ENCODE results near the gene SUGCT.

SUGCT gene

DNA sequence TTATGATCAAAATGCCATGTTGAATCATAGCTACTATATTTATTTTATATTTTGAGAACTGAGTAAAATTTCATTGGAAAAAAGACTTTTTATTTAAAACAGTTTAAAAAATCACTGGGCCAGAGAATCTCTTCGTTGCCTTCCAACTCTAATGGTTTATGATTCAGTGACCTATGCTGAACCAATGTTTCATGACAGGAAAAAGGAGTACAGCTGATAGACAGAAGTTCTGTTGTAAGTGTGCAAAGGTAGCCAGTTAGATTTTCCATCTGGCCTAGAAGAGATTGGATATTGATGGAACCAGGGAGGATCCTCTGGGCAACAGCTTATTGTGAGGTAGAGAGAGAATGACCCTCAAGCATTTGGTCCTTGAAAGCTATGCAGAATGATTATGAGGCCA lies 745.8 kb downstream of the SUGCT start:
- TF ChIP-seq POLR2AphosphoS5 (IDR thresholded peaks at IDR 0.05; ENCODE audit: low read depth, low read length) (no peak), SIN3A (IDR thresholded peaks at IDR 0.05; ENCODE audit: borderline replicate concordance, insufficient read depth, low read length) (no peak), FOXP2 (optimal IDR thresholded peaks at IDR 0.05; ENCODE audit: borderline replicate concordance, extremely low read depth, extremely low read length, insufficient read depth) (no peak), TAF1 (IDR thresholded peaks at IDR 0.05; ENCODE audit: borderline replicate concordance, insufficient read depth, low read length) (no peak)
- TF ChIP-seq, protein P1, sequence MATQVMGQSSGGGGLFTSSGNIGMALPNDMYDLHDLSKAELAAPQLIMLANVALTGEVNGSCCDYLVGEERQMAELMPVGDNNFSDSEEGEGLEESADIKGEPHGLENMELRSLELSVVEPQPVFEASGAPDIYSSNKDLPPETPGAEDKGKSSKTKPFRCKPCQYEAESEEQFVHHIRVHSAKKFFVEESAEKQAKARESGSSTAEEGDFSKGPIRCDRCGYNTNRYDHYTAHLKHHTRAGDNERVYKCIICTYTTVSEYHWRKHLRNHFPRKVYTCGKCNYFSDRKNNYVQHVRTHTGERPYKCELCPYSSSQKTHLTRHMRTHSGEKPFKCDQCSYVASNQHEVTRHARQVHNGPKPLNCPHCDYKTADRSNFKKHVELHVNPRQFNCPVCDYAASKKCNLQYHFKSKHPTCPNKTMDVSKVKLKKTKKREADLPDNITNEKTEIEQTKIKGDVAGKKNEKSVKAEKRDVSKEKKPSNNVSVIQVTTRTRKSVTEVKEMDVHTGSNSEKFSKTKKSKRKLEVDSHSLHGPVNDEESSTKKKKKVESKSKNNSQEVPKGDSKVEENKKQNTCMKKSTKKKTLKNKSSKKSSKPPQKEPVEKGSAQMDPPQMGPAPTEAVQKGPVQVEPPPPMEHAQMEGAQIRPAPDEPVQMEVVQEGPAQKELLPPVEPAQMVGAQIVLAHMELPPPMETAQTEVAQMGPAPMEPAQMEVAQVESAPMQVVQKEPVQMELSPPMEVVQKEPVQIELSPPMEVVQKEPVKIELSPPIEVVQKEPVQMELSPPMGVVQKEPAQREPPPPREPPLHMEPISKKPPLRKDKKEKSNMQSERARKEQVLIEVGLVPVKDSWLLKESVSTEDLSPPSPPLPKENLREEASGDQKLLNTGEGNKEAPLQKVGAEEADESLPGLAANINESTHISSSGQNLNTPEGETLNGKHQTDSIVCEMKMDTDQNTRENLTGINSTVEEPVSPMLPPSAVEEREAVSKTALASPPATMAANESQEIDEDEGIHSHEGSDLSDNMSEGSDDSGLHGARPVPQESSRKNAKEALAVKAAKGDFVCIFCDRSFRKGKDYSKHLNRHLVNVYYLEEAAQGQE (IDR thresholded peaks at IDR 0.05; ENCODE audit: insufficient read depth in 1 of 2, low read depth in 2 of 2, low read length in 2 of 2): no peak

DNA sequence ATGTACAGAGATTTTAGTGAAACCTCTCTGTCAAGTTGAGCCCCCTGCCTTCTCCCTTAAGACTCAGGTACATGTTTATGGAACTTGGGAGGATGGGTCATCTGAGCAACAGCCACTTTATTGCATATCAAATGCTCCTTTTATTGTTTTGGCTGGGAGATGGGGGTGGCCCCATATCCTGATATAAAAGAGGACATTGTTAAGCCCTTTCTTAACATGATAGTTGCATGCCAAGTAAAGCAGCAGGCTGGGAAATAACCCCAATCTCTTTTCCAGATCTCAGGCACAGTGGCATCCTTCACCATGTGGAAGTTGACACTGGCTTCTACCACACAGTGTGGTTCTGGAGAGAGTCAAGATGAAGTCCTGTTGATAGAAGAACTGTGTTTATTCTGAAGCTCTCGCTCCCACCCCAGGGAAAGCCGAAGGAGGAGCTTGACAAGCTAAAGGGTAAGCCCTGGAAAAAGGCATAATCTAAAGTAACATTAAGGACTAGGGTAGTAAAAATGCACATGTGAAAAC lies 746.7 kb downstream of the SUGCT start:
- no peak for TF ChIP-seq POLR2AphosphoS5 (IDR thresholded peaks at IDR 0.05; ENCODE audit: low read depth, low read length)
- TF ChIP-seq FOXP2 (optimal IDR thresholded peaks at IDR 0.05; ENCODE audit: borderline replicate concordance, extremely low read depth, extremely low read length, insufficient read depth): no peak

DNA sequence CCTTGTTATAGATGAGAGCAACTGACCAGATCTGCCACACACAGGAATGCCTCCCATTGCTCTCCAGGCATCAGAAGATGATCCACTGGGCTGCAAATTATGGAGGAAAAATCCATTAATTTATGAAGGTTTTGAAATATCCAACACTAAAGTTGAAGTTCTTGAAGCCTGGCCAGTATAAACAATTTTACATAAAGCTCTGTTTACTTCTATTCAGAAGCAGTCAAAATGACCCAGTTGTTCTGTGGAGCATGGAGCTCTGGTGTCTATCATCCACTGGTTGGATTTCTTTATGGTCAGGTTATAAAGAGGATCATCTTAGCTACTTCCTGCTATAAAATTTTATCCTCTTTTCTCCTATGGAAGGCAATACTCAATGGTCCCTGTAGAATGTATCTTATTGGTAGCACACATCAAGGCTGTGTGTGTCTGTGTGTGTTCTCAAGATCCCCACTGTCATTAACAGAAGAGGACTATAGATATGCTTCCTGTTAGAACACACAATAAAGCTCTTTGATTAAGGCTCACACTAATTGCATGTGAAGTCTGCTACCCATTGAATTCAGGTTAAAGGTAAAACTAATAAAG lies 747.4 kb downstream of the SUGCT start:
- TF ChIP-seq, protein P1 (IDR thresholded peaks at IDR 0.05; ENCODE audit: insufficient read depth in 1 of 2, low read depth in 2 of 2, low read length in 2 of 2): no peak
- TF ChIP-seq SIN3A (IDR thresholded peaks at IDR 0.05; ENCODE audit: borderline replicate concordance, insufficient read depth, low read length) (no peak), POLR2AphosphoS5 (IDR thresholded peaks at IDR 0.05; ENCODE audit: low read depth, low read length) (no peak), TAF1 (IDR thresholded peaks at IDR 0.05; ENCODE audit: borderline replicate concordance, insufficient read depth, low read length) (no peak), FOXP2 (optimal IDR thresholded peaks at IDR 0.05; ENCODE audit: borderline replicate concordance, extremely low read depth, extremely low read length, insufficient read depth) (no peak)

GRCh38 chr7:40883826-40884225 lies 749.0 kb downstream of the SUGCT start:
- no peak for TF ChIP-seq FOXP2 (optimal IDR thresholded peaks at IDR 0.05; ENCODE audit: borderline replicate concordance, extremely low read depth, extremely low read length, insufficient read depth)
- TF ChIP-seq, protein P1 (IDR thresholded peaks at IDR 0.05; ENCODE audit: insufficient read depth in 1 of 2, low read depth in 2 of 2, low read length in 2 of 2): no peak

DNA sequence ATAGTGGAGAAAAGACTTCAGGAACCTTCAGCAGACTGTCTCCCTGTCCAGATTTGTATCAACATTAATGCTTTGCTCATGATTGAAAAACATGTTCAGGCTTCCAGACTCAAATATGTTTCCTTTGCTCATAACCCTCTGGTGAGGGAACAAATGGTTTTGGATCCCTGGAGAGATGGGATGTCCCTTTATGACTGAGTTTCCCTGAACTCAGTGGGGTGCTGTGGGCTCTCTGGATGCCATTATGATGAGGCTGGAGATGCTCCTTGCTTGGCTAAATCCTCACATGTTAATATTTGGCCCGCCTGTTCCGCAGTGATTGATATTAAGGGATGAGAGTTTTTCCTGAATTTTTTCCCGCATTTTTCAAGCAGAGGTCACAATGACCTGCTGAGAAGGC lies 749.4 kb downstream of the SUGCT start:
- TF ChIP-seq SIN3A (IDR thresholded peaks at IDR 0.05; ENCODE audit: borderline replicate concordance, insufficient read depth, low read length) (no peak), TAF1 (IDR thresholded peaks at IDR 0.05; ENCODE audit: borderline replicate concordance, insufficient read depth, low read length) (no peak), FOXP2 (optimal IDR thresholded peaks at IDR 0.05; ENCODE audit: borderline replicate concordance, extremely low read depth, extremely low read length, insufficient read depth) (no peak), POLR2AphosphoS5 (IDR thresholded peaks at IDR 0.05; ENCODE audit: low read depth, low read length) (no peak)
- TF ChIP-seq, protein P1 (IDR thresholded peaks at IDR 0.05; ENCODE audit: insufficient read depth in 1 of 2, low read depth in 2 of 2, low read length in 2 of 2): no peak
